IPS-18c (cell line): ENCODE measurements around the gene LILRA1.
"Not testable (repeated sequence)": the region's sequence is repeated elsewhere in the genome, so short reads cannot be mapped to it uniquely, and the experiment has no call there.

Source experiments
- H3K4me3 ChIP-seq: 2 replicates; pipeline ENCODE4 v1.7.0; 2013; ENCODE audit warnings: low read depth, mild to moderate bottlenecking, low read length, moderate library complexity; ENCODE audit not compliant: insufficient read depth
- H3K9me3 ChIP-seq: one replicate; pipeline ENCODE4 v1.6.1; 2013; ENCODE audit warnings: mild to moderate bottlenecking, low read length, moderate library complexity; ENCODE audit not compliant: control insufficient read depth, insufficient read depth

The LILRA1 gene

DNA sequence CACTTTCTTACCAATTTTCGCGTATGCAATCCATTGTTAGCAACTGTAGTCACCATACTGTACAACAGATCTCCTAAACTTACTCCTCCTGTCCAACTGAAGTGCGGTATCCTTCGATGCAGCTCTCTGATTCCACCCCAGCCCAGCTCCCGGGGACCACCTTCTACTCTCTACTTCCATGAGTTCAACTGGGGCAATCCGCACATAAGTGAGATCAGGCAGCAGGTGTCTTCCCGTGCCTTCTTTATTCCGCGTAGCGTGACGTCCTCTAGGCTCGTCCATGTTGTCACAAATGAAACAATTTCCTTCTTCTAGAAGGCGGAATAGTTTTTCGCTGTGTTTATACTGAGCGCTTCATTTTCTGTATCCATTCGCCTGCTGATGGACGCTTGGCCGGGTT, 45.3 kb downstream of the LILRA1 start:
- H3K9me3 ChIP-seq, result peaks cover 7% of the 10 kb centered on the region
- H3K4me3 ChIP-seq, result no peak overlapping the region

DNA sequence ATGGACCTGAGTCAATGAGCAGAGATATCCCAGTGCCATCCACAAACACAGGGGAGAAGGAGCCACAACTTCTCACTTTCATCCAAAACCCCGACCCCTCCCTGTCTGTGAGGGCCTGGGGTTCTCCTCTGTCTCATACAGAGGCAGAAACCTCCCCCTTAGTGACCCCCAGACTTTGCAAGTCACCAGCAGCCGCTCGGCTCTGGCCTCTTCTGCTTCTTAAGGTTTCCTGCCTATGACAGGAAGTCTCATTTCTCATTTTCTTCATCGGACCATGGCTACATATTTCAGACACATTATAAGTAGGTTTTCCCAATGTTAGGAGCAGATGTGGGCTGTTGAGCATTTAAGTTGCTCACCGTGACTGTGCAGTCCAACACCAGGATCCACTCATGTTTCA, 49.5 kb downstream of the LILRA1 start:
- peaks cover 11% of the 10 kb centered on the region for H3K9me3 ChIP-seq
- not testable (repeated sequence) for H3K4me3 ChIP-seq

DNA sequence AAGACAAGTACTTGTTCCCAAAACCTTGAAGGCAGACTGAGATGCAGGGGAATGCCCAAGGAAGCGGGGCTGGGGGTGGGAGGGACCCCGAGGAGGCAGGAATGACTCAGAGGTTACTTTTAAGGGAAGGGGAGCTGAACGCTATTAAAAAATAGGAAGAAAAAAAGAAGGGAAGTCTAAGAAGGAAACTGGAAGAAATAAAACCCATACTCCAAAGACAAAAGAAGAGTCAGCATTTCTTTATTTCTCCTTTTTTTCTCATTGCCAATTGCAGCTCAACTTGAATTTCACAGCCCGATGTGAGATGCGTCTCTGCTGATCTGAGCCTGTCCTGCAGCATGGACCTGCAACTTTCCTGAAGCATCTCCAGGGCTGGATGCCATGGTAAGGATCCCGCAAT, 50.2 kb downstream of the LILRA1 start:
- peaks cover 11% of the 10 kb centered on the region for H3K9me3 ChIP-seq
- not testable (repeated sequence) for H3K4me3 ChIP-seq

DNA sequence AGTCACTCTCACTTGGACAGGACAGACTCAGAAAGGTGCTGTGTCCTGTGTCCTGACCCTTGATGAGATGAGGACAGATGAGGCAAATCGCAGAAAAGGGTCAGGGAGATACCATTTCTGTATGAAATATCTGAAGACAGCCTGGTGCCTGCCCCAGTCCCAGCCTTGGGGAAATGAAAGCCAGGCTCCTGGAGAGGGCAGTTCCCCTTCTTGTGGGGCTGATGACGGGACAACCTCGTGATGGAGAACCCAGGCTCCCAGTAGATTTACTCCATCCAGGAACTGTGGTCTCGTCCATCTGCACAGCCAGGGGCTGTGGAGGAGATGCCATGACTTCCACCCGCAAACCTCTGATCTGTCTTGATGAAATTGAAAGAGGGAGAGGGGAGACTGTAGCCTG, 50.6 kb downstream of the LILRA1 start:
- Histone ChIP-seq H3K4me3 (no peak overlapping the region), H3K9me3 (peaks cover 8% of the 10 kb centered on the region)

DNA sequence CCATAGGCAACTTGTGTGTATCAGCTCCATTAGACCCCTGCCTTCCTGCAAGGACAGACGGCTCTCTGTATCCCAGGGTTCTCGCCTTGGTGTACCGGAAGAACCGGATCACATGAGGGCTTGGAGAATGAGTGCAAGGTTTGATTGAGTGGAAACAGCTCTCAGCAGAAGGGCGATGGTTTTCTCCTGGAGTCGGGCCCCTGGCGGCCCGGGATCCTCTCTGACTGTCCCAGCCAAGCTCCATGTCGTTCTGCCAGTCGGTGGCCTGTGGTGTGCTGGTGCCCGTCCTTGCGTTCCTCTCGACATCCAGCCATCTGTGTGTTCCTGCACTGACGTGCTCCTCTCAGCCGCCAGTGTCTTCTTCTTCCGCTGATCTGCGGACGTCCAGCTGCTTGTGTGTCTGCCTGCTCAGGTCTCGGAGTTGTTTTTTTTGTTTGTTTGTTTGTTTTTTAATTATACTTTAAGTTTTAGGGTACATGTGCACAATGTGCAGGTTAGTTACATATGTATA, 53.0 kb downstream of the LILRA1 start:
- peaks cover 9% of the 10 kb centered on the region for H3K9me3 ChIP-seq
- no peak overlapping the region for H3K4me3 ChIP-seq

DNA sequence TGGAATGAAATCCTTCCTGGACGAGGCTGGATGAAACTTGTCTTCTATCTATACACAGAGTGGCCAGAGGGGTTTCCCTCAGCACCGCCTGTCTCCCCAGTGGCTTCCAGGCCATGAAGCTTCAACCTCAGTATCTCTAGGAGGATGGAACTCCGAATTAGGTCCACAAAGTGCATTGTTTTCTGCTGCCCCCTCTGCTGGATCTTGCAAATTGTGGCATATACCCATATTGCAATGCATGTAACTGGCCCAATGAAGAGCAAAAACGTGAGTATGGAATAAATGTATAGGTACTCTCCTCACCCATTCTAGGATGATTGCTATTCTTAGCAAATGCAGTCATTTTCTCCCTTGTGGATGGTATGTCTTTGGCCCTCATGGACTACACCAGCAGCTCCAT, 54.7 kb downstream of the LILRA1 start:
- Histone ChIP-seq H3K4me3 (no peak overlapping the region), H3K9me3 (peaks cover 10% of the 10 kb centered on the region)

DNA sequence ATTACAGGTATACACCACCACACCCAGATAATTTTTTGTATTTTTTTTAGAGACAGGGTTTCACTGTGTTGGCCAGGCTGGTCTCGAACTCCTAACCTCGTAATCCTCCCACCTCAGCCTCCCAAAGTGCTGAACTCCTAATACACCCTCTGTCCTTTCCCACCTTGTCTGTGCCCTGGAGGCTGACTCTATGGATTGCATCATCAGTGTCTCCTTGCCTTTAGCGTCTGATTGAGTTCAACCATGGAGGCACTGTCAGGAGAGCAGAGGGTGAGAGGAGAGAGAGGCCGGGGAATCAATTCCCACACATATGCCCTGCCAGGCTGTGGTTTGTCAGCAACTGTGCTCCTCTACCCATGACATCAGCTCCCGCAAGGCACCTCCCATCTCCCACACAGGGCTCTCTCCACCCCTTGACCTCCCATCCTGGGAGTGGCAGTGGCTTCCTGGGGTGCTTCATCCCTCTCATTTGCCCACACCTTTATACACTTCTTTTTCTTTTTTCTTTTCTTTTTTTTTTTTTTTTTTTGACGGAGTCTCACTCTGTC, 56.8 kb downstream of the LILRA1 start:
- H3K4me3 ChIP-seq, result no peak overlapping the region
- peaks cover 7% of the 10 kb centered on the region for H3K9me3 ChIP-seq
